HEK293 (cell line): ENCODE results near the gene NLGN1.

Experiments
- BCL11B ChIP-seq: fragments of 450-650 bp; formaldehyde crosslinking; IDR thresholded peaks from 2 replicates; pipeline ENCODE4 v1.5.1; 2016; ENCODE audit warnings: low read depth, missing biosample characterization, missing genetic modification characterization
- HOXC10 ChIP-seq: sonication (generic); formaldehyde crosslinking; IDR thresholded peaks from 2 replicates; pipeline ENCODE4 v1.8.1; 2023; ENCODE audit warnings: mild to moderate bottlenecking, missing genetic modification reagents
- KLF17 ChIP-seq: fragments of 450-650 bp; formaldehyde crosslinking; IDR thresholded peaks from 2 replicates; pipeline ENCODE4 v1.5.1; 2016; ENCODE audit warnings: missing biosample characterization, missing genetic modification characterization
- MYNN ChIP-seq: fragments of 450-650 bp; formaldehyde crosslinking; IDR thresholded peaks from 2 replicates; pipeline ENCODE4 v1.5.1; 2016; ENCODE audit warnings: missing biosample characterization, missing genetic modification characterization, borderline replicate concordance
- OVOL3 ChIP-seq: fragments of 450-650 bp; formaldehyde crosslinking; IDR thresholded peaks from 2 replicates; pipeline ENCODE4 v1.5.1; 2016; ENCODE audit warnings: missing biosample characterization, missing genetic modification characterization
- YY2 ChIP-seq: fragments of 450-650 bp; formaldehyde crosslinking; IDR thresholded peaks from 2 replicates; pipeline ENCODE4 v1.5.1; 2016; ENCODE audit warnings: missing biosample characterization, missing genetic modification characterization
- ZBTB20 ChIP-seq: fragments of 450-650 bp; formaldehyde crosslinking; IDR thresholded peaks from 2 replicates; pipeline ENCODE4 v1.5.1; 2016; ENCODE audit warnings: missing biosample characterization, missing genetic modification characterization
- ZNF10 ChIP-seq: fragments of 450-650 bp; formaldehyde crosslinking; IDR thresholded peaks from 2 replicates; pipeline ENCODE4 v1.5.1; 2017; ENCODE audit warnings: missing biosample characterization, missing genetic modification characterization
- ZNF112 ChIP-seq: fragments of 450-650 bp; formaldehyde crosslinking; IDR thresholded peaks from 2 replicates; pipeline ENCODE4 v1.5.0; 2017; ENCODE audit warnings: missing biosample characterization, missing genetic modification characterization
- ZNF138 ChIP-seq: fragments of 450-650 bp; formaldehyde crosslinking; IDR thresholded peaks from 2 replicates; pipeline ENCODE4 v1.5.1; 2016; ENCODE audit warnings: missing biosample characterization, missing genetic modification characterization, borderline replicate concordance
- ZNF148 ChIP-seq: fragments of 450-650 bp; formaldehyde crosslinking; IDR thresholded peaks from 2 replicates; pipeline ENCODE4 v1.5.0; 2017; ENCODE audit warnings: missing biosample characterization, missing genetic modification characterization, borderline replicate concordance
- ZNF155 ChIP-seq: fragments of 450-650 bp; formaldehyde crosslinking; IDR thresholded peaks from 2 replicates; pipeline ENCODE4 v1.5.1; 2016; ENCODE audit warnings: missing biosample characterization, missing genetic modification characterization
- ZNF169 ChIP-seq: fragments of 450-650 bp; formaldehyde crosslinking; IDR thresholded peaks from 2 replicates; pipeline ENCODE4 v1.5.1; 2016; ENCODE audit warnings: missing biosample characterization, missing genetic modification characterization
- ZNF23 ChIP-seq: fragments of 450-650 bp; formaldehyde crosslinking; IDR thresholded peaks from 2 replicates; pipeline ENCODE4 v1.5.1; 2016; ENCODE audit warnings: missing biosample characterization, missing genetic modification characterization, borderline replicate concordance
- ZNF24 ChIP-seq: fragments of 450-650 bp; formaldehyde crosslinking; IDR thresholded peaks from 2 replicates; pipeline ENCODE4 v1.5.1; 2016; ENCODE audit warnings: missing biosample characterization, missing genetic modification characterization
- ZNF350 ChIP-seq: fragments of 450-650 bp; formaldehyde crosslinking; IDR thresholded peaks from 2 replicates; pipeline ENCODE4 v1.5.0; 2017; ENCODE audit warnings: missing biosample characterization, mild to moderate bottlenecking, missing genetic modification characterization
- ZNF391 ChIP-seq: fragments of 450-650 bp; formaldehyde crosslinking; IDR thresholded peaks from 2 replicates; pipeline ENCODE4 v1.5.1; 2016; ENCODE audit warnings: low read depth, missing biosample characterization, missing genetic modification characterization, borderline replicate concordance
- ZNF416 ChIP-seq: fragments of 450-650 bp; formaldehyde crosslinking; IDR thresholded peaks from 2 replicates; pipeline ENCODE4 v1.5.1; 2016; ENCODE audit warnings: missing biosample characterization, missing genetic modification characterization
- ZNF473 ChIP-seq: fragments of 450-650 bp; formaldehyde crosslinking; IDR thresholded peaks from 2 replicates; pipeline ENCODE4 v1.5.1; 2017; ENCODE audit warnings: missing biosample characterization, missing genetic modification characterization
- ZNF501 ChIP-seq: fragments of 450-650 bp; formaldehyde crosslinking; IDR thresholded peaks from 2 replicates; pipeline ENCODE4 v1.5.1; 2016; ENCODE audit warnings: missing biosample characterization, missing genetic modification characterization
- ZNF548 ChIP-seq: fragments of 450-650 bp; formaldehyde crosslinking; IDR thresholded peaks from 2 replicates; pipeline ENCODE4 v1.5.1; 2016; ENCODE audit warnings: missing biosample characterization, missing genetic modification characterization
- ZNF571 ChIP-seq: fragments of 450-650 bp; formaldehyde crosslinking; IDR thresholded peaks from 2 replicates; pipeline ENCODE4 v1.5.0; 2017; ENCODE audit warnings: missing biosample characterization, missing genetic modification characterization
- ZNF585B ChIP-seq: fragments of 450-650 bp; formaldehyde crosslinking; IDR thresholded peaks from 2 replicates; pipeline ENCODE4 v1.5.1; 2016; ENCODE audit warnings: missing biosample characterization, missing genetic modification characterization
- ZNF624 ChIP-seq: fragments of 450-650 bp; formaldehyde crosslinking; IDR thresholded peaks from 2 replicates; pipeline ENCODE4 v1.5.1; 2017; ENCODE audit warnings: missing biosample characterization, missing genetic modification characterization
- ZNF701 ChIP-seq: fragments of 450-650 bp; formaldehyde crosslinking; IDR thresholded peaks from 2 replicates; pipeline ENCODE4 v1.5.1; 2016; ENCODE audit warnings: missing biosample characterization, missing genetic modification characterization
- ZNF776 ChIP-seq: fragments of 450-650 bp; formaldehyde crosslinking; IDR thresholded peaks from 2 replicates; pipeline ENCODE4 v1.5.0; 2017; ENCODE audit warnings: missing biosample characterization, missing genetic modification characterization, borderline replicate concordance
- ZNF785 ChIP-seq: fragments of 450-650 bp; formaldehyde crosslinking; IDR thresholded peaks from 2 replicates; pipeline ENCODE4 v1.5.1; 2016; ENCODE audit warnings: missing biosample characterization, missing genetic modification characterization
- ZSCAN23 ChIP-seq: fragments of 450-650 bp; formaldehyde crosslinking; IDR thresholded peaks from 2 replicates; pipeline ENCODE4 v1.5.1; 2016; ENCODE audit warnings: missing biosample characterization, missing genetic modification characterization
- ZSCAN5A ChIP-seq: fragments of 450-650 bp; formaldehyde crosslinking; IDR thresholded peaks from 2 replicates; pipeline ENCODE4 v1.5.1; 2016; ENCODE audit warnings: missing biosample characterization, missing genetic modification characterization
- TF ChIP-seq, protein P1 (sequence below): fragments of 450-650 bp; formaldehyde crosslinking; IDR thresholded peaks from 2 replicates; pipeline ENCODE4 v1.5.1; 2016; ENCODE audit warnings: missing biosample characterization, missing genetic modification characterization
- TF ChIP-seq, protein P2 (sequence below): fragments of 450-650 bp; formaldehyde crosslinking; conservative IDR thresholded peaks from 2 replicates; pipeline ENCODE4 v1.5.1; 2016; ENCODE audit warnings: low read depth, missing biosample characterization, missing genetic modification characterization

The NLGN1 gene

DNA sequence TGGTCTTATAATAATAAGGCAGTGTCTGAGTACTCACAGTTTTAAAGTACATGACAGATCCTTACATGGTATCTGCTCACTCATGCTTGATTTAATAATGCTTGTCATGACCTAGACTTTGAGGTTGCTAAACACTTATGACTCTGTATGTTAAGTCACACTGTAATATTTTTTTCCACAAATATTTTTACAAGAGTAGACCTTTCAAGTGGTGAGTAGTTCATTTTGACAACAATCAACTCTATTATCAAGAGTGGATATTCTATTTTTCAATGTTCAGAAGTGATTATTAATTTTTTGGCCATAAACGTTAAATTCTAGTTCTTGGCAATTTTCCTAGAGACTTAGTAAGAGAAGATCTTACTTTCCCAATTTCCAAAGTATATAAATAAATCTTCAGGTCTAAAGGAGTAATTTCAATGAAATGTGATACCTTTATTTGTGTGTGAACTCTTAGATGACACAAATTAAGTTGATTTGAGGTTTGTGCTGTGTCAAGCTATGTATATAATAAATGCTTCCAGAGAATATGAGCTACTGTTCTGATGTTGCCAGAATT is 104.5 kb downstream of the NLGN1 start (continued):
- no peak for TF ChIP-seq ZNF169 (tag by site-specific recombination)
- TF ChIP-seq, protein P1, sequence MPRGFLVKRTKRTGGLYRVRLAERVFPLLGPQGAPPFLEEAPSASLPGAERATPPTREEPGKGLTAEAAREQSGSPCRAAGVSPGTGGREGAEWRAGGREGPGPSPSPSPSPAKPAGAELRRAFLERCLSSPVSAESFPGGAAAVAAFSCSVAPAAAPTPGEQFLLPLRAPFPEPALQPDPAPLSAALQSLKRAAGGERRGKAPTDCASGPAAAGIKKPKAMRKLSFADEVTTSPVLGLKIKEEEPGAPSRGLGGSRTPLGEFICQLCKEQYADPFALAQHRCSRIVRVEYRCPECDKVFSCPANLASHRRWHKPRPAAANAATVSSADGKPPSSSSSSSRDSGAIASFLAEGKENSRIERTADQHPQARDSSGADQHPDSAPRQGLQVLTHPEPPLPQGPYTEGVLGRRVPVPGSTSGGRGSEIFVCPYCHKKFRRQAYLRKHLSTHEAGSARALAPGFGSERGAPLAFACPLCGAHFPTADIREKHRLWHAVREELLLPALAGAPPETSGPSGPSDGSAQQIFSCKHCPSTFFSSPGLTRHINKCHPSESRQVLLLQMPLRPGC (tag by site-specific recombination), result peak; percentile 99
- TF ChIP-seq ZNF391 (tag by site-specific recombination), result no peak
- no peak for TF ChIP-seq ZBTB20
- no peak for TF ChIP-seq ZNF155 (tag by site-specific recombination)
- no peak for TF ChIP-seq ZNF701
- TF ChIP-seq, protein P2, sequence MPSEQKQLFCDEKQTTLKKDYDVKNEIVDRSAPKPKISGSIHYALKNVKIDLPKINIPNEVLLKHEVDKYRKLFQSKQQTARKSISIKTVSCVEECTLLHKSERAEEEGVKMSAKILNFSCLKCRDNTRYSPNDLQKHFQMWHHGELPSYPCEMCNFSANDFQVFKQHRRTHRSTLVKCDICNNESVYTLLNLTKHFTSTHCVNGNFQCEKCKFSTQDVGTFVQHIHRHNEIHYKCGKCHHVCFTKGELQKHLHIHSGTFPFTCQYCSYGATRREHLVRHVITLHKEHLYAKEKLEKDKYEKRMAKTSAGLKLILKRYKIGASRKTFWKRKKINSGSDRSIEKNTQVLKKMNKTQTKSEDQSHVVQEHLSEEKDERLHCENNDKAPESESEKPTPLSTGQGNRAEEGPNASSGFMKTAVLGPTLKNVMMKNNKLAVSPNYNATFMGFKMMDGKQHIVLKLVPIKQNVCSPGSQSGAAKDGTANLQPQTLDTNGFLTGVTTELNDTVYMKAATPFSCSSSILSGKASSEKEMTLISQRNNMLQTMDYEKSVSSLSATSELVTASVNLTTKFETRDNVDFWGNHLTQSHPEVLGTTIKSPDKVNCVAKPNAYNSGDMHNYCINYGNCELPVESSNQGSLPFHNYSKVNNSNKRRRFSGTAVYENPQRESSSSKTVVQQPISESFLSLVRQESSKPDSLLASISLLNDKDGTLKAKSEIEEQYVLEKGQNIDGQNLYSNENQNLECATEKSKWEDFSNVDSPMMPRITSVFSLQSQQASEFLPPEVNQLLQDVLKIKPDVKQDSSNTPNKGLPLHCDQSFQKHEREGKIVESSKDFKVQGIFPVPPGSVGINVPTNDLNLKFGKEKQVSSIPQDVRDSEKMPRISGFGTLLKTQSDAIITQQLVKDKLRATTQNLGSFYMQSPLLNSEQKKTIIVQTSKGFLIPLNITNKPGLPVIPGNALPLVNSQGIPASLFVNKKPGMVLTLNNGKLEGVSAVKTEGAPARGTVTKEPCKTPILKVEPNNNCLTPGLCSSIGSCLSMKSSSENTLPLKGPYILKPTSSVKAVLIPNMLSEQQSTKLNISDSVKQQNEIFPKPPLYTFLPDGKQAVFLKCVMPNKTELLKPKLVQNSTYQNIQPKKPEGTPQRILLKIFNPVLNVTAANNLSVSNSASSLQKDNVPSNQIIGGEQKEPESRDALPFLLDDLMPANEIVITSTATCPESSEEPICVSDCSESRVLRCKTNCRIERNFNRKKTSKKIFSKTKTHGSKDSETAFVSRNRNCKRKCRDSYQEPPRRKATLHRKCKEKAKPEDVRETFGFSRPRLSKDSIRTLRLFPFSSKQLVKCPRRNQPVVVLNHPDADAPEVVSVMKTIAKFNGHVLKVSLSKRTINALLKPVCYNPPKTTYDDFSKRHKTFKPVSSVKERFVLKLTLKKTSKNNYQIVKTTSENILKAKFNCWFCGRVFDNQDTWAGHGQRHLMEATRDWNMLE (tag by site-specific recombination), result no peak
- TF ChIP-seq ZNF138, result no peak
- TF ChIP-seq ZNF350 (tag by site-specific recombination), result no peak
- TF ChIP-seq HOXC10, result no peak
- no peak for TF ChIP-seq ZNF548
- TF ChIP-seq ZNF112 (tag by site-specific recombination), result no peak
- TF ChIP-seq KLF17 (tag by site-specific recombination), result no peak
- no peak for TF ChIP-seq BCL11B (tag by site-specific recombination)
- no peak for TF ChIP-seq ZNF473 (tag by site-specific recombination)
- TF ChIP-seq OVOL3 (tag by site-specific recombination), result 0 out of 2 replicates have a peak, but pooled peaks have one; percentile 47
- TF ChIP-seq MYNN (tag by site-specific recombination), result no peak
- no peak for TF ChIP-seq ZNF624 (tag by site-specific recombination)
- no peak for TF ChIP-seq ZNF776 (tag by site-specific recombination)
- TF ChIP-seq ZNF416 (tag by site-specific recombination), result no peak
- no peak for TF ChIP-seq ZNF571 (tag by site-specific recombination)
- no peak for TF ChIP-seq ZNF148 (tag by site-specific recombination)
- no peak for TF ChIP-seq YY2 (tag by site-specific recombination)
- peak; percentile 66; the same call in 1 of the 2 replicates for TF ChIP-seq ZNF501 (tag by site-specific recombination)
- peak; percentile 34; the same call in 1 of the 2 replicates for TF ChIP-seq ZNF24
- no peak for TF ChIP-seq ZNF785 (tag by site-specific recombination)
- no peak for TF ChIP-seq ZNF10 (tag by site-specific recombination)
- TF ChIP-seq ZNF585B (tag by site-specific recombination), result no peak
- no peak for TF ChIP-seq ZSCAN23
- TF ChIP-seq ZNF23 (tag by site-specific recombination), result no peak
- no peak for TF ChIP-seq ZSCAN5A
